BJ (cell line): ENCODE results near the gene NCOA1. TPM values are rescaled to one million over a fixed set of nuclear protein-coding genes. Genes with fewer than 3 reads are reported as not detected.

Experiments used
- CTCF ChIA-PET: fragments of 350-600 bp; formaldehyde crosslinking; extraction: SDS; loops from one replicate; lab custom pipeline; 2021; ENCODE audit warnings: antibody characterized with exemption, inconsistent platforms; lab: Yijun Ruan, JAX
- POLR2A ChIA-PET: fragments of 300-600 bp; sonication (Branson Sonifier 250); formaldehyde crosslinking; extraction: SDS; loops from one replicate; lab custom pipeline; 2021; ENCODE audit warnings: antibody characterized with exemption; lab: Charles Lee
- DNase-seq: peaks from one replicate; pipeline ENCODE4 v3.0.0-alpha.2; 2011; ENCODE audit warnings: low read depth
- H3K27me3 ChIP-seq: 2 replicates; pipeline ENCODE4 v1.6.0; 2011; ENCODE audit warnings: low read length; ENCODE audit not compliant: control insufficient read depth, insufficient read depth
- H3K36me3 ChIP-seq: 2 replicates; pipeline ENCODE4 v1.5.1; 2011; ENCODE audit warnings: low read length; ENCODE audit not compliant: control insufficient read depth, insufficient read depth
- H3K4me3 ChIP-seq: 2 replicates; pipeline ENCODE4 v1.5.1; 2011; ENCODE audit warnings: low read depth, mild to moderate bottlenecking, control low read depth, low read length
- polyA plus RNA-seq: library from polyadenylated mRNA; depleted of rRNA; stranded (reverse); fragments of >200 nt; gene quantifications from 2 replicates; pipeline ENCODE4 v1.2.3, GENCODE V29; 2011
- TF ChIP-seq, protein P1 (sequence below): IDR thresholded peaks from 2 replicates; pipeline ENCODE4 v1.5.1; 2011; ENCODE audit warnings: low read depth, mild to moderate bottlenecking, control low read depth, inconsistent platforms, low read length, moderate library complexity; ENCODE audit not compliant: insufficient read depth

NCOA1 gene
- polyA plus RNA-seq, 1 experiment, result 16.0 TPM

DNA sequence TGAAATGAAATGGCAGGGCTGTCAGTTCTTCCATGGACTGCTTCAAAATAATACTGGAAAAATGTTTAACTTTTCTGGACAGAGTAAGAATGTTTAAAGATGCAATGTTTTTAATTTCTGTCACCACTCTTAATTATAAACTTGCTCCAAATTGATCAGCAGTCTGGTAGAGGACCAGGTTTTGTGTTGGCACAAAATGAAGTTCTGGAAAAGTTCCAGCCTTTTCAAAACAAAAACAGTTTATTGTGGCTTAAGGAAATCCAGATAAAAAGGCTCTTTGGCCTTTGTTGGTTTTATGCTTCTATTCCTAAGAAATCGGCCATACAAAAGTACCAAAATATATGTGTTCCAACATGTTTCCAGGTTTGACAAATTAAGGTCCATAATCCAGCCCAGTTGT, 253.3 kb downstream of the NCOA1 start:
- H3K4me3 ChIP-seq, result no peak overlapping the region
- CTCF ChIA-PET, result no interaction called here
- H3K36me3 ChIP-seq, result no peaks in the 10 kb centered on the region
- DNase-seq, result no peak
- POLR2A ChIA-PET, result no interaction called here
- TF ChIP-seq, protein P1, sequence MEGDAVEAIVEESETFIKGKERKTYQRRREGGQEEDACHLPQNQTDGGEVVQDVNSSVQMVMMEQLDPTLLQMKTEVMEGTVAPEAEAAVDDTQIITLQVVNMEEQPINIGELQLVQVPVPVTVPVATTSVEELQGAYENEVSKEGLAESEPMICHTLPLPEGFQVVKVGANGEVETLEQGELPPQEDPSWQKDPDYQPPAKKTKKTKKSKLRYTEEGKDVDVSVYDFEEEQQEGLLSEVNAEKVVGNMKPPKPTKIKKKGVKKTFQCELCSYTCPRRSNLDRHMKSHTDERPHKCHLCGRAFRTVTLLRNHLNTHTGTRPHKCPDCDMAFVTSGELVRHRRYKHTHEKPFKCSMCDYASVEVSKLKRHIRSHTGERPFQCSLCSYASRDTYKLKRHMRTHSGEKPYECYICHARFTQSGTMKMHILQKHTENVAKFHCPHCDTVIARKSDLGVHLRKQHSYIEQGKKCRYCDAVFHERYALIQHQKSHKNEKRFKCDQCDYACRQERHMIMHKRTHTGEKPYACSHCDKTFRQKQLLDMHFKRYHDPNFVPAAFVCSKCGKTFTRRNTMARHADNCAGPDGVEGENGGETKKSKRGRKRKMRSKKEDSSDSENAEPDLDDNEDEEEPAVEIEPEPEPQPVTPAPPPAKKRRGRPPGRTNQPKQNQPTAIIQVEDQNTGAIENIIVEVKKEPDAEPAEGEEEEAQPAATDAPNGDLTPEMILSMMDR, result no peak
- no peaks in the 10 kb centered on the region for H3K27me3 ChIP-seq

DNA sequence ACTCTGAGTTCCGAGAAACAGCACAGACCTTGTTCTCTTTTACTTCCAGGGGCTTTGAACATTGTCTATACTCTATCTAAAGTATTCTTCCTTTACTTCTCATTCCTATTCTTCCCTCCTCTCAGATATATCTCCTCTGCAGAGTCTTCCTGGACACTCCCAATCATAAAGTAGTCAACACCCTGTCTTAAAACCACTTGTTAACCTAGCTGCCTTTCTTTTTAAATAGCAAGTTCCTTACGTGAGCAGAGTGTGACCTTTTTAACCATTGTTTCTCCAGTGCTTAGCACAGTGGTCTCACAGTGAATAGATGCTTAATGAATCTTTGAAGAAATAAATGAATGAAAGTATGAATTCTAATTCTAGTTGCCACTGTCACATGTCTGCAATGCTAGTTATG, 254.8 kb downstream of the NCOA1 start:
- ChIA-PET POLR2A (no interaction called here), CTCF (no interaction called here)

GRCh38 chr2:24747299-24747698, 256.2 kb downstream of the NCOA1 start:
- TF ChIP-seq, protein P1, result no peak
- H3K4me3 ChIP-seq, result no peak overlapping the region
- DNase-seq, result no peak
- no peaks in the 10 kb centered on the region for H3K36me3 ChIP-seq
- H3K27me3 ChIP-seq, result no peaks in the 10 kb centered on the region
- ChIA-PET CTCF (no interaction called here), POLR2A (no interaction called here)

More for the DNA sequence above, 254.8 kb downstream of the NCOA1 start:
- TF ChIP-seq, protein P1, result no peak
- no peak for DNase-seq
- Histone ChIP-seq H3K36me3 (no peaks in the 10 kb centered on the region), H3K27me3 (no peaks in the 10 kb centered on the region), H3K4me3 (no peak overlapping the region)

DNA sequence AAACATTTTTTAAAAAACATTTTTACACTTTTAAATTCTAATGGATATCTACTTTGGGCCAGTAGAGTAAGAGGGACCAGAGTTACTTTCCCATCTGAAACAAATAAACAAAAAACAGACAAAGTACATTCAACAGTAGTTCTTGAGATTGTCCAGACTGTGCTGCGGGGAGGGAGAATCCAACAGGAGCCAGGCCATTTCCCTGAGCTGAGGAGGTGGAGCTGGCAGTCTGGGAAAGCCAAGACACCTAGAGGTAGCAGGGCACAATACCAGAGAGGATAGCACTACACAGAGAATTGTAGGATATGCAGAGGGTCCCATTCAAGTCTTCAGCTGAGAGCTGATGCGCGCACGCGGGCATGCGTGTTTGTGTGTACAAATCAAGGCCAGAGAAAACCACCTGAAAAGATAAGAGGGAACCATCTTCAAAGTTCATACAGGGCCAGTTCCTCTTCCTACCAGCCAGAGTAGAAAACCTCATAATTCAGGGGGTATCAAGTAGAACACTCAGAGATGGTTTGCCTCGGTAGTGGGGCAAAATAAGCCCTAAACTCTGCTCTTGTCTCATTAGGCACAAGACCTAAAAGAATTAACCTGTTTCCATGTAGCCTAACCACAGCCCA, 258.1 kb downstream of the NCOA1 start:
- Histone ChIP-seq H3K27me3 (no peaks in the 10 kb centered on the region), H3K36me3 (no peaks in the 10 kb centered on the region), H3K4me3 (no peak overlapping the region)
- POLR2A ChIA-PET, result no interaction called here
- TF ChIP-seq, protein P1, result no peak
- CTCF ChIA-PET, result no interaction called here
- DNase-seq, result no peak

- ChIA-PET POLR2A (no interaction called here), CTCF (interaction anchor here (0.9 to 1.2 kb wide), 2 partner anchors 9 to 13 kb away, joined by 3 read pairs; no protein-coding TSS in a partner anchor)
- H3K27me3 ChIP-seq, result no peaks in the 10 kb centered on the region
- no peak for DNase-seq
- H3K4me3 ChIP-seq, result no peak overlapping the region
- TF ChIP-seq, protein P1, result no peak
- 0 out of 2 replicates have a peak, but pooled peaks cover 1% of the 10 kb centered on the region for H3K36me3 ChIP-seq
These were observed 264.1 kb downstream of the NCOA1 start for GRCh38 chr2:24754985-24755705.
